ENCODE data around the gene ARHGAP24.

The ARHGAP24 gene

DNA sequence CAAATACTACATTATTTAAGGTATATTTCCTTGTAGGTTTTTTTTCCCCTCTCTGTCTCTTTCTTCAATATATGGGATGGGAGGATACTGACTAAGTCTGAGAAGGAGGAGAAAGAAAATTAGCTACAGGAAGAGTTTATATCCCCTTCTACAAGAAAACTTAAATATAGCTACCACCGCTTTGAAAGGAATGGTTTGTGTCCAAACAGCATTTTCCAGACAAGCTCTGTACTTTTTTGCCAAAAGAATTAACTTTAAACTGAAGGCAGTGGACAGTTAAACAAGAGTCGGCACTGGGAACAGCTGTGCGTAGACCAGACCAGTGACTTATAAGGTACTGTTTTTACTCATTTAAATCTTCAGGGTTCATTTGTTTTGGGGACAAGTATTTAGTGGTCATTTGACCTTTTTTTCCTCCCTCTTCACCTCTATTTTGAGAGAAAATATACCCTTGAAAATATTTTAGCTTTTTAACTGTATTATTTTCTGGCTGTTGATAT, 303.7 kb downstream of the ARHGAP24 start:
- TF ChIP-seq, protein P1, sequence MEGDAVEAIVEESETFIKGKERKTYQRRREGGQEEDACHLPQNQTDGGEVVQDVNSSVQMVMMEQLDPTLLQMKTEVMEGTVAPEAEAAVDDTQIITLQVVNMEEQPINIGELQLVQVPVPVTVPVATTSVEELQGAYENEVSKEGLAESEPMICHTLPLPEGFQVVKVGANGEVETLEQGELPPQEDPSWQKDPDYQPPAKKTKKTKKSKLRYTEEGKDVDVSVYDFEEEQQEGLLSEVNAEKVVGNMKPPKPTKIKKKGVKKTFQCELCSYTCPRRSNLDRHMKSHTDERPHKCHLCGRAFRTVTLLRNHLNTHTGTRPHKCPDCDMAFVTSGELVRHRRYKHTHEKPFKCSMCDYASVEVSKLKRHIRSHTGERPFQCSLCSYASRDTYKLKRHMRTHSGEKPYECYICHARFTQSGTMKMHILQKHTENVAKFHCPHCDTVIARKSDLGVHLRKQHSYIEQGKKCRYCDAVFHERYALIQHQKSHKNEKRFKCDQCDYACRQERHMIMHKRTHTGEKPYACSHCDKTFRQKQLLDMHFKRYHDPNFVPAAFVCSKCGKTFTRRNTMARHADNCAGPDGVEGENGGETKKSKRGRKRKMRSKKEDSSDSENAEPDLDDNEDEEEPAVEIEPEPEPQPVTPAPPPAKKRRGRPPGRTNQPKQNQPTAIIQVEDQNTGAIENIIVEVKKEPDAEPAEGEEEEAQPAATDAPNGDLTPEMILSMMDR (IDR thresholded peaks at IDR 0.05) = no peak

DNA sequence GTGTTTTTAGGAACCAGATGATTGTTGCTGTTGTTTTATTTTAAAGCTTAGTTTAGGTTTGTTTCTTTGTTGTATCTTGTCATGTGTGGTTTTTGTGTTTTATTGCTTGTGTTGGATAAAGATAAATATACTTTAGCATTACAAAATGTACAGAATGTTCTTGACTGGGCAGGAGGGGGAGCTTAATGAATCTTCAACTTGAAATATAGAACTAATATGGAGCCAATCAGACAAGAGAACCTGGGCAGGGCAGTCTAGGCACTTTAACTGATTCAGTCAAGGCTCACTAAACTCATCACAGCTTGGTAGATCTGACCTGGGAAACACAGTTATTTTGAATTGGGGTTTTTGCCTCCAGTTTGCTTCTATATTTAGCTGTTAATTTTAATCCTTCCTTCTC, 304.2 kb downstream of the ARHGAP24 start:
- TF ChIP-seq, protein P1 (IDR thresholded peaks at IDR 0.05) = no peak

DNA sequence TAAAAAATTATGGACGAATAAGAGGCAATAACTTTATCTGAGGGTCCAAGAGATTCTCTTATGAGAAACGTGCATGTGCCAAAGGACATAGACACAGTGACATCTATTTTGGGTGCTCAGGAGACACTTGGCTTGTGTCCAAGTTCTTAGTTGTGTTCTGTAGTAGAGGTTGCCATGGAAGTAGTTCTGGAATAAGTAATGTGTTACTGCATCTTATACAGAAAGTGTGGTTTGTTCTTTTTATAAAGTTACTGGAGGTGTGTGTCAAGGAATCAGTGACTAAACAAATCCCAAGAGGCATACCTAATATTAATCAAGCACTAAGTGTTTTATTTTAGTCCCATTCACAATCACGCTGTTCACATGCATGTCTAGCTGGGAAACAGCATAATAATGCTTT, 305.7 kb downstream of the ARHGAP24 start:
- TF ChIP-seq, protein P1 (IDR thresholded peaks at IDR 0.05) = no peak

DNA sequence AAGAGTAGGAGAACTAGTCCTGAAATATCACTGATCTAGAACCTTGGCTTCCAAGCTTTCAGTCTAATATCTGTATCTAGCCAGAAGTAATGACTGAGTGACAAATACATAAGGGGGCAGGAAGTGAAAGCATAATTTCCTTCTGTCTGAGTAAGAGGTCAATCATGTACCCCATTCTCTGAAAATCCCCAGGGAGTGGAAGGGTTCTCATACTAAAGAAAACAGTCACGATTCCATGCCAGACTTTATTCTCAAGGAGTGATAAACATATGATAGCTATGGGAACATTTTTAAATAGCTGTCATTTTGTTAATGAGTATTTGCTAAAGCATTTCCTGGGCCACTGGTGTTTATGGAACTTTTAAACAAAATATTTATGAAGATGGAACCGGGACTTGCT, 308.5 kb downstream of the ARHGAP24 start:
- TF ChIP-seq, protein P1 (IDR thresholded peaks at IDR 0.05) = no peak

DNA sequence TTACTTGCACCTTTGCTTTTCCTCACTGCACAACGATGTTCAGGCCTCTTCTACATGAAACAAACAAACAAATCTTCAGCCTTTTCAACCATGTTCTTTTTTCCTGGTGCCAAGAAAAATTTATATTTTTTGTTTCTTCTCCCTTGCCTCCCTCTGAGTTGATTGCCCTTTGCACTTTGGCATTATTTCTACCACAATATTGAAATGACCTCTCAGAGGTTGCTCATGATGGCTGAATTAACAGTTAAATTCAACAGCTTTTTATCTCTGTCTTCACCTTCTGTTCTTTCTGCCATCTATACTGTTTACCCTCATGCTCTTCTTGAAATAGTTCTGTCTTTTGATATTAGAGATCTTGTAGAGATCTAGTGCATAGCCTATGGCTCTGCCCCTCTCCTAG, 308.9 kb downstream of the ARHGAP24 start:
- TF ChIP-seq, protein P1 (IDR thresholded peaks at IDR 0.05) = no peak

DNA sequence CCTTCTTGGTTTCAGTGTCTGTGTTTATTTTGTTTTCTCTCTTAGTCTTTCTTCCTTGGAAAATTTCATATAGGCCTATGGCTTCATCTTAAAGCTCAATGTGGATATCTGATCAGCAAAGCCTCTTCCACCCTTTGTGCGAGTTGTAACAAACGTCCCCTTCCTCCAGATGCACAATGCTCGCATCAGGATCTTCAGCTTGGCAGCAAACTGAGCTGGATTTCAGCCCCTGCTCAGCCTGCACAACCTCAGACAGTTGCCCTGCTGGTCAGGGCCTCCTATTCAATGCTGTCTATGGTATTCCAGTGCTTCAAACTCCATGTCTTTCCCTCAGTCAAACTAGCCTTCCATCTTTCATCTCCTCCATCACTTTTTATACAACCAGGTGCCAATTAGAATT, 309.4 kb downstream of the ARHGAP24 start:
- TF ChIP-seq, protein P1 (IDR thresholded peaks at IDR 0.05) = no peak

DNA sequence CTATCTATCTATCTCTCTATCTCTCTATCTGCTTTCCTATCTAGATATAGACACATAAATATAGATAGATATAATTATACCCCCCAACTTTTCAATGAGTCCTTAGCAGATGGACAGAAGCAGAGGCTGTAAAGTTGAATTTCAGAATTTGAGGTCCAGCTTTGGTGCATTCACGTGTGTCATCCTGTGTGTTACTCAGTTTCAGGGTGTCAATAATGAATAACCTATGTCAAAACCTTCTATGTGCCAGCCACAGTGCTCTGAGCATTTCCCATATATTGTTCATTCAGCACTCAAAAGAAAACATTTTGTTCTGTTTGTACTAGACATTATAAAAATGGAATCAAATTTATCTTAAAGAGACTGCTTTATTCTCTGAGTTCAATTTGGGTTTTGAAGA, 310.0 kb downstream of the ARHGAP24 start:
- TF ChIP-seq, protein P1 (IDR thresholded peaks at IDR 0.05) = no peak

DNA sequence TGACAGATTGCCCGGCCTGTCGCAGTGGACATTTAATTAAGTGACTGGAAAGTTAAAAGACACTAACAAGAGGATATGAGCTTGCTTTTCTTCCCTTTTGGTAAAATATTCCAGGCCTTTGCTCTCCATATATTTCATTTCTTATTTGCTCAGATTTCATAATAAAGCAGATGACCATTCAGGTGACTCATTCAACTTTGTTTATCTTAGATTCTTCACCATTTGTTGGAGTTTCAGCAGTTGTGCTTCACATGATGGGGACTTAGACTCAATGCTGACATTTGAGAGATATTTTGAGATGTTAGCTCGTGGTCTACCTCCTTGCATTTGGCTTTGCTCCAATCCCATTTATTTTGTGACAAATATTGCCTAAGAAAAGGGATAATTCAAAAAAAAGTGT, 312.2 kb downstream of the ARHGAP24 start:
- TF ChIP-seq, protein P1 (IDR thresholded peaks at IDR 0.05) = no peak

Data from LNCAP (cell line).